ENCODE data around the gene FMNL2. TPM values are rescaled to one million over a fixed set of nuclear protein-coding genes. Genes with fewer than 3 reads are reported as not detected.

FMNL2 gene
- total and polyA plus RNA-seq, 2 of the 4 experiments (the other 2 are of a cell fraction) = 10.9 to 11.4 TPM

- H3K18ac ChIP-seq (ENCODE audit: low read depth, low read length) = no peak overlapping the region
- no peak overlapping the region for H3K4ac ChIP-seq (ENCODE audit: low read depth, low read length)
- TF ChIP-seq MAFK (IDR thresholded peaks at IDR 0.05; ENCODE audit: low read depth, low read length) (no peak), ELK1 (IDR thresholded peaks at IDR 0.05; ENCODE audit: borderline replicate concordance, low read depth, low read length) (no peak), MXI1 (IDR thresholded peaks at IDR 0.05; ENCODE audit: borderline replicate concordance, low read depth, low read length) (no peak), CTCF (conservative IDR thresholded peaks at IDR 0.05; ENCODE audit: low read depth, low read length) (no peak), MAZ (IDR thresholded peaks at IDR 0.05; ENCODE audit: borderline replicate concordance, low read depth, low read length) (no peak), USF2 (IDR thresholded peaks at IDR 0.05; ENCODE audit: low read depth, low read length) (no peak), RCOR1 (IDR thresholded peaks at IDR 0.05; ENCODE audit: insufficient replicate concordance, low read length) (no peak), CHD1 (IDR thresholded peaks at IDR 0.05; ENCODE audit: low read depth, low read length) (no peak), RFX5 (IDR thresholded peaks at IDR 0.05; ENCODE audit: low read depth, low read length) (no peak), CEBPB (IDR thresholded peaks at IDR 0.05; ENCODE audit: low read depth, low read length) (no peak), FOS (IDR thresholded peaks at IDR 0.05; ENCODE audit: low read depth, low read length) (no peak), BHLHE40 (IDR thresholded peaks at IDR 0.05; ENCODE audit: low read depth, low read length) (no peak)
- no TSS peak for BruUV-seq (replicated peaks)
- no peak overlapping the region for H2BK120ac ChIP-seq (ENCODE audit: low read depth, low read length)
- no peaks in the 10 kb centered on the region for H4K20me1 ChIP-seq (ENCODE audit: insufficient read depth, low read length)
- dilution Hi-C loops (cut with HindIII; ENCODE audit: low sequenced_read_pairs, unreplicated experiment) (no loop called here), intact Hi-C loops (cut with micrococcal nuclease) (loop anchor here (5.0 kb wide), 1 partner anchor 368 kb away; no protein-coding TSS in a partner anchor), in situ Hi-C loops (cut with MboI; ENCODE audit: low sequenced_read_pairs) (no loop called here)
- H3K36me3 ChIP-seq (ENCODE audit: control insufficient read depth, insufficient read depth, low read length) = no peaks in the 10 kb centered on the region; the same call in 1 of the 2 replicates
- POLR2A ChIA-PET (ENCODE audit: unreplicated experiment) = no interaction called here
- no peak overlapping the region for H2BK15ac ChIP-seq (ENCODE audit: low read depth, low read length)
- H3K9me3 ChIP-seq (ENCODE audit: control insufficient read depth, insufficient read depth, low read length) = no peaks in the 10 kb centered on the region
- no peak overlapping the region for H3K14ac ChIP-seq (replicated peaks; ENCODE audit: low read depth, low read length)
- H3K4me2 ChIP-seq (ENCODE audit: low read depth, low read length) = peak overlapping the region; percentile 13; the same call in 1 of the 2 replicates
- peaks cover 6% of the 10 kb centered on the region; the same call in 1 of the 2 replicates for H3K9me1 ChIP-seq (ENCODE audit: insufficient read depth, low read length)
- H2BK20ac ChIP-seq (ENCODE audit: low read depth, low read length) = no peak overlapping the region
- no peak overlapping the region for H4K8ac ChIP-seq (ENCODE audit: low read depth in 2 of 2, low read length in 2 of 2)
- H3K4me1 ChIP-seq (ENCODE audit: control insufficient read depth, insufficient read depth, low read length) = peaks cover 10% of the 10 kb centered on the region
- no peak overlapping the region for H4K5ac ChIP-seq (ENCODE audit: low read depth, low read length)
- DNase-seq = peak; percentile 77
- no peak overlapping the region for H3K56ac ChIP-seq (ENCODE audit: extremely low read depth, insufficient read depth, low read length)
- H2AFZ ChIP-seq (replicated peaks; ENCODE audit: low read length, poor library complexity) = no peak overlapping the region
- H4K91ac ChIP-seq (ENCODE audit: insufficient read depth, low read depth, low read length) = no peak overlapping the region
- CTCF ChIA-PET = interaction anchor here (0.7 kb wide), 1 partner anchor 1080 kb away, joined by 7 read pairs; no protein-coding TSS in a partner anchor
- no peaks in the 10 kb centered on the region for H3K27me3 ChIP-seq (ENCODE audit: control insufficient read depth, insufficient read depth, low read length)
- no peak overlapping the region for H3K4me3 ChIP-seq (ENCODE audit: insufficient read depth, low read depth, low read length)
- no peak overlapping the region for H3K27ac ChIP-seq (ENCODE audit: insufficient read depth, low read length)
- H2AK5ac ChIP-seq (ENCODE audit: low read depth, low read length) = no peak overlapping the region
- no peak overlapping the region for H3K9ac ChIP-seq (ENCODE audit: low read depth, low read length)
- H3K79me1 ChIP-seq (ENCODE audit: low read depth in 1 of 2, low read length in 2 of 2) = 0 out of 4 replicates have a peak, but pooled peaks cover 0 to 1% of the 10 kb centered on the region in 2 experiments
- peak overlapping the region; percentile 23 for H2BK5ac ChIP-seq (ENCODE audit: low read depth, low read length, poor library complexity, severe bottlenecking)
- H3K23ac ChIP-seq (ENCODE audit: low read depth, low read length) = no peak overlapping the region
- peak; percentile 67 for ATAC-seq (ENCODE audit: low read depth)
- H2AK9ac ChIP-seq (replicated peaks; ENCODE audit: low read depth, low read length, poor library complexity) = no peak overlapping the region
These were observed 225.2 kb downstream of the FMNL2 start for GRCh38 chr2:152560166-152560565.

Data from IMR-90 (cell line).